HG02970 (cell line): Measurements from ENCODE around the gene CANX.
"Not testable (repeated sequence)": the region's sequence is repeated elsewhere in the genome, so short reads cannot be mapped to it uniquely, and the experiment has no call there.

Experiments
- ATAC-seq: cut with Tn5 transposase; IDR thresholded peaks from one replicate; pipeline ENCODE4 v1.9.1; 2021; ENCODE audit warnings: mild to moderate bottlenecking, moderate library complexity, moderate number of reproducible peaks; ENCODE audit not compliant: unreplicated experiment, low FRiP score

Gene CANX

GRCh38 chr5:179698935-179699615 is at the start of gene CANX:
TSS of gene CANX (plus strand) at chr5:179698967. CDS start at chr5:179705682, 6,715 bp downstream.
- ATAC-seq, result no peak

GRCh38 chr5:179649166-179649703 is 49.5 kb upstream of the CANX start:
- ATAC-seq, result not testable (repeated sequence)

GRCh38 chr5:179650245-179650644 is 48.5 kb upstream of the CANX start:
- not testable (repeated sequence) for ATAC-seq

- ATAC-seq, result not testable (repeated sequence)
These were observed 45.6 kb upstream of the CANX start for GRCh38 chr5:179653135-179653534.

GRCh38 chr5:179657302-179658178 is 41.2 kb upstream of the CANX start:
- peak; percentile 86 for ATAC-seq

- not testable (repeated sequence) for ATAC-seq
These were observed 40.4 kb upstream of the CANX start for GRCh38 chr5:179658179-179658856.

- not testable (repeated sequence) for ATAC-seq
These were observed 37.1 kb upstream of the CANX start for GRCh38 chr5:179661647-179662046.

GRCh38 chr5:179668391-179668790 is 30.4 kb upstream of the CANX start:
- ATAC-seq, result no peak

GRCh38 chr5:179678223-179679013 is 20.3 kb upstream of the CANX start:
- ATAC-seq, result peak; percentile 87

- no peak for ATAC-seq
These were observed 19.6 kb upstream of the CANX start for GRCh38 chr5:179679014-179679674.

GRCh38 chr5:179680014-179680779 is 18.6 kb upstream of the CANX start:
- no peak for ATAC-seq

- no peak for ATAC-seq
These were observed 17.9 kb upstream of the CANX start, which contains the start of gene CBY3 for GRCh38 chr5:179680780-179681401. TSS of gene CBY3 (minus strand) at chr5:179681034. CDS start at chr5:179680918, 116 bp downstream.

- ATAC-seq, result not testable (repeated sequence)
These were observed 9.6 kb upstream of the CANX start for GRCh38 chr5:179689212-179689611.

GRCh38 chr5:179694561-179694960 is 4.2 kb upstream of the CANX start:
- no peak for ATAC-seq

GRCh38 chr5:179696603-179697002 is 2.2 kb upstream of the CANX start:
- ATAC-seq, result no peak

- ATAC-seq, result no peak
These were observed 1.7 kb upstream of the CANX start for GRCh38 chr5:179697108-179697507.

GRCh38 chr5:179697543-179697942 is 1.2 kb upstream of the CANX start:
- not testable (repeated sequence) for ATAC-seq
